Neural progenitor cell (in vitro differentiated cells): ENCODE data around the gene ADGRF5. TPM values are rescaled to one million over a fixed set of nuclear protein-coding genes. Genes with fewer than 3 reads are reported as not detected.

ENCODE experiments used
- DNase-seq: peaks from one replicate; pipeline ENCODE4 v3.0.0-alpha.2; 2016; ENCODE audit warnings: low spot score
- H2AFZ ChIP-seq: fragments of 200-600 bp; sonication (generic); replicated peaks from 2 replicates; pipeline ENCODE4 v1.6.1; 2016; ENCODE audit warnings: antibody characterized with exemption
- H3F3A ChIP-seq: fragments of 200-600 bp; sonication (generic); 2 replicates; pipeline ENCODE4 v1.6.1; 2016; ENCODE audit warnings: antibody characterized with exemption, low read depth
- H3K27ac ChIP-seq: fragments of 200-600 bp; sonication (generic); 2 replicates; pipeline ENCODE4 v1.5.1; 2016; ENCODE audit warnings: mild to moderate bottlenecking
- H3K27me3 ChIP-seq: fragments of 200-600 bp; sonication (generic); 2 replicates; pipeline ENCODE4 v1.6.1; 2016; ENCODE audit warnings: mild to moderate bottlenecking, moderate library complexity
- H3K36me3 ChIP-seq: fragments of 200-600 bp; sonication (generic); 2 replicates; pipeline ENCODE4 v1.5.1; 2016
- H3K4me1 ChIP-seq: fragments of 200-600 bp; sonication (generic); 2 replicates; pipeline ENCODE4 v1.6.1; 2016; ENCODE audit warnings: mixed run types
- H3K4me2 ChIP-seq: fragments of 200-600 bp; sonication (generic); 2 replicates; pipeline ENCODE4 v1.6.1; 2016
- H3K4me3 ChIP-seq: fragments of 200-600 bp; sonication (generic); 2 replicates; pipeline ENCODE4 v1.5.1; 2016
- H3K79me2 ChIP-seq: fragments of 200-600 bp; sonication (generic); 2 replicates; pipeline ENCODE4 v1.6.1; 2016; ENCODE audit warnings: low read depth
- H3K9ac ChIP-seq: fragments of 200-600 bp; sonication (generic); 2 replicates; pipeline ENCODE4 v1.6.1; 2016
- H3K9me3 ChIP-seq: fragments of 200-600 bp; sonication (generic); 2 replicates; pipeline ENCODE4 v1.5.1; 2016; ENCODE audit warnings: low read depth
- H4K20me1 ChIP-seq: fragments of 200-600 bp; sonication (generic); 2 replicates; pipeline ENCODE4 v1.6.1; 2016; ENCODE audit warnings: low read depth
- H3K27ac Mint-ChIP-seq: 3 replicates; pipeline ENCODE4 v1.8.0; 2021; ENCODE audit warnings: mixed read lengths
- H3K27me3 Mint-ChIP-seq: 2 replicates; pipeline ENCODE4 v1.8.0; 2022; ENCODE audit warnings: low read depth, mild to moderate bottlenecking, inconsistent platforms, moderate library complexity, mixed read lengths; ENCODE audit not compliant: insufficient read depth
- H3K36me3 Mint-ChIP-seq: 3 replicates; pipeline ENCODE4 v1.8.0; 2021; ENCODE audit warnings: mixed read lengths
- H3K4me1 Mint-ChIP-seq: 3 replicates; pipeline ENCODE4 v1.8.0; 2021; ENCODE audit warnings: mixed read lengths
- H3K4me3 Mint-ChIP-seq: 3 replicates; pipeline ENCODE4 v1.8.0; 2021; ENCODE audit warnings: mild to moderate bottlenecking, moderate library complexity, mixed read lengths
- H3K9me3 Mint-ChIP-seq: 3 replicates; pipeline ENCODE4 v1.8.0; 2020; ENCODE audit warnings: mixed read lengths
- EZH2 ChIP-seq: fragments of 200-600 bp; sonication (generic); IDR thresholded peaks from 2 replicates; pipeline ENCODE4 v1.6.1; 2017; ENCODE audit warnings: antibody characterized with exemption, mild to moderate bottlenecking, moderate library complexity
- EZH2phosphoT487 ChIP-seq: fragments of 200-600 bp; sonication (generic); IDR thresholded peaks from 2 replicates; pipeline ENCODE4 v1.6.1; 2017; ENCODE audit warnings: antibody characterized with exemption
- total RNA-seq: library from RNA; depleted of rRNA; stranded (reverse); fragments of >200 nt; gene quantifications from 2 replicates; pipeline ENCODE4 v1.2.3, GENCODE V29; 2015; ENCODE audit warnings: low replicate concordance
- TF ChIP-seq, protein P1 (sequence below): fragments of 200-600 bp; sonication (generic); IDR thresholded peaks from 2 replicates; pipeline ENCODE4 v1.5.1; 2017; ENCODE audit warnings: antibody characterized with exemption, mild to moderate bottlenecking

The ADGRF5 gene
- total RNA-seq, 1 donor from 2014 or later = not detected

- H3K27ac Mint-ChIP-seq = no peak overlapping the region
- Histone ChIP-seq H3K4me1 (no peaks in the 10 kb centered on the region), H3K27ac (no peak overlapping the region), H4K20me1 (no peaks in the 10 kb centered on the region), H3K4me2 (no peak overlapping the region), H3K9ac (no peak overlapping the region), H2AFZ (no peak overlapping the region), H3K9me3 (no peaks in the 10 kb centered on the region), H3K79me2 (no peaks in the 10 kb centered on the region), H3K4me3 (no peak overlapping the region), H3K27me3 (no peaks in the 10 kb centered on the region), H3K36me3 (no peaks in the 10 kb centered on the region), H3F3A (no peaks in the 10 kb centered on the region)
- no peaks in the 10 kb centered on the region for H3K36me3 Mint-ChIP-seq
- H3K27me3 Mint-ChIP-seq = no peaks in the 10 kb centered on the region
- H3K9me3 Mint-ChIP-seq = no peaks in the 10 kb centered on the region
- H3K4me1 Mint-ChIP-seq = no peaks in the 10 kb centered on the region
- no peak overlapping the region for H3K4me3 Mint-ChIP-seq
- no peak for DNase-seq
- TF ChIP-seq, protein P1, sequence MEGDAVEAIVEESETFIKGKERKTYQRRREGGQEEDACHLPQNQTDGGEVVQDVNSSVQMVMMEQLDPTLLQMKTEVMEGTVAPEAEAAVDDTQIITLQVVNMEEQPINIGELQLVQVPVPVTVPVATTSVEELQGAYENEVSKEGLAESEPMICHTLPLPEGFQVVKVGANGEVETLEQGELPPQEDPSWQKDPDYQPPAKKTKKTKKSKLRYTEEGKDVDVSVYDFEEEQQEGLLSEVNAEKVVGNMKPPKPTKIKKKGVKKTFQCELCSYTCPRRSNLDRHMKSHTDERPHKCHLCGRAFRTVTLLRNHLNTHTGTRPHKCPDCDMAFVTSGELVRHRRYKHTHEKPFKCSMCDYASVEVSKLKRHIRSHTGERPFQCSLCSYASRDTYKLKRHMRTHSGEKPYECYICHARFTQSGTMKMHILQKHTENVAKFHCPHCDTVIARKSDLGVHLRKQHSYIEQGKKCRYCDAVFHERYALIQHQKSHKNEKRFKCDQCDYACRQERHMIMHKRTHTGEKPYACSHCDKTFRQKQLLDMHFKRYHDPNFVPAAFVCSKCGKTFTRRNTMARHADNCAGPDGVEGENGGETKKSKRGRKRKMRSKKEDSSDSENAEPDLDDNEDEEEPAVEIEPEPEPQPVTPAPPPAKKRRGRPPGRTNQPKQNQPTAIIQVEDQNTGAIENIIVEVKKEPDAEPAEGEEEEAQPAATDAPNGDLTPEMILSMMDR = no peak
- no peak for TF ChIP-seq EZH2
- no peak for TF ChIP-seq EZH2phosphoT487
Measured at GRCh38 chr6:46832816-46833215, 88.9 kb downstream of the ADGRF5 start.

- H3K4me1 Mint-ChIP-seq = no peaks in the 10 kb centered on the region
- Histone ChIP-seq H2AFZ (no peak overlapping the region), H4K20me1 (no peaks in the 10 kb centered on the region)
Measured at GRCh38 chr6:46828939-46829338, 92.8 kb downstream of the ADGRF5 start.

DNA sequence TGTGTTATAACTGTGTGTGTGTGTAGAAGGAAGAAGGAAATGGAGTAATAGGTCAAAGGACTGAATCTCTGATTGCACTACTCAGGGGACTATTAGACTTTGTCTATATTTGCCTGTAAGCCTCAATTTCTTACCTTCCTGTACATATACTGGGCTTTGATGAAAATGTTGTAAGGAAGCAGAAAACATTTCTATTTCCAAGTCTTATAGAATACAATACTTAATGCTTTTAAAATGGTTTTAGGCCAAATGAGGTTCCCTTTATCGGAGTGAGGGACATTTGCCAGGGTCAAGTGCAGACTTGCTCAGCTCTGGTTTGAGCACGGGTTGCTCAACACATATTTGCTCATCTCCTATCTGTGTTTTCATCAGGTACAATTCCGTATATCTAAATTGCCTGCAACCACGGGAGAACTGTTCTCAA is 100.3 kb downstream of the ADGRF5 start:
- Histone ChIP-seq H3K36me3 (no peaks in the 10 kb centered on the region), H3K27me3 (no peaks in the 10 kb centered on the region), H3K4me1 (no peaks in the 10 kb centered on the region), H3K4me2 (no peak overlapping the region), H2AFZ (no peak overlapping the region), H3K79me2 (no peaks in the 10 kb centered on the region), H3K9me3 (no peaks in the 10 kb centered on the region), H3K9ac (no peak overlapping the region), H4K20me1 (no peaks in the 10 kb centered on the region), H3F3A (peaks cover 4% of the 10 kb centered on the region), H3K27ac (no peak overlapping the region), H3K4me3 (no peak overlapping the region)
- Mint-ChIP-seq H3K27me3 (no peaks in the 10 kb centered on the region), H3K4me1 (no peaks in the 10 kb centered on the region), H3K4me3 (no peak overlapping the region), H3K36me3 (no peaks in the 10 kb centered on the region), H3K27ac (no peak overlapping the region), H3K9me3 (no peaks in the 10 kb centered on the region)
- no peak for DNase-seq
- TF ChIP-seq EZH2 = no peak
- TF ChIP-seq, protein P1 = no peak
- TF ChIP-seq EZH2phosphoT487 = no peak

More at GRCh38 chr6:46828939-46829338, 92.8 kb downstream of the ADGRF5 start:
- H3K27me3 Mint-ChIP-seq = no peaks in the 10 kb centered on the region
- DNase-seq = no peak
- H3K27me3 ChIP-seq = no peaks in the 10 kb centered on the region
- H3K27ac ChIP-seq = no peak overlapping the region
- TF ChIP-seq EZH2phosphoT487 = no peak
- no peak for TF ChIP-seq EZH2
- TF ChIP-seq, protein P1 = no peak
- H3K27ac Mint-ChIP-seq = no peak overlapping the region
- H3K4me2 ChIP-seq = no peak overlapping the region
- H3K4me3 Mint-ChIP-seq = no peak overlapping the region
- no peak overlapping the region for H3K9ac ChIP-seq
- no peaks in the 10 kb centered on the region for H3K9me3 Mint-ChIP-seq
- H3K4me3 ChIP-seq = no peak overlapping the region
- H3K36me3 ChIP-seq = no peaks in the 10 kb centered on the region
- no peaks in the 10 kb centered on the region for H3K4me1 ChIP-seq
- H3K9me3 ChIP-seq = no peaks in the 10 kb centered on the region
- peaks cover 4% of the 10 kb centered on the region for H3F3A ChIP-seq
- no peaks in the 10 kb centered on the region for H3K36me3 Mint-ChIP-seq
- H3K79me2 ChIP-seq = no peaks in the 10 kb centered on the region
